ENCODE results near the gene TCF25.

Gene TCF25

GRCh38 chr16:89949121-89949742 is 75.8 kb downstream of the TCF25 start:
- DNase-seq: no peak

GRCh38 chr16:89949756-89950155 is 76.4 kb downstream of the TCF25 start:
- no peak for DNase-seq

DNA sequence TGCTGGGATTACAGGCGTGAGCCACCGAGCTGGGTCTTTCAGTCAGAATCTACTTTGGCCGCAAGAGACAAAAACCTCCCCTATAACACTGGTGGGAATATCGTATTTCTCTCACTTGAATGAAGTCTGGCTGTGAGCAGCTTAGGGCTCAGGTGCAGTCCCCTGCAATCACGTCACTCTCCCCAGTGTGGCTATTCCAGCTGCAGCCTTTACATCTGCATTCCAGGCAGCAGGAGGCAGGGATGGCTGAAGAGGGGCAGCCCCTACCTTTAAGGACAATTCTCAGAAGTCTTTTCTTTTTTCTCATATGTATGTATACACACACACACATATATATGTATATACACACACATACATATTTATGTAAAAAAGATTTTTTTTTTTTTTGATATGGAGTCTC is 78.1 kb downstream of the TCF25 start:
- no peak for DNase-seq

GRCh38 chr16:89952049-89952448 is 78.7 kb downstream of the TCF25 start:
- DNase-seq: no peak

GRCh38 chr16:89952551-89952950 is 79.2 kb downstream of the TCF25 start:
- DNase-seq: no peak

DNA sequence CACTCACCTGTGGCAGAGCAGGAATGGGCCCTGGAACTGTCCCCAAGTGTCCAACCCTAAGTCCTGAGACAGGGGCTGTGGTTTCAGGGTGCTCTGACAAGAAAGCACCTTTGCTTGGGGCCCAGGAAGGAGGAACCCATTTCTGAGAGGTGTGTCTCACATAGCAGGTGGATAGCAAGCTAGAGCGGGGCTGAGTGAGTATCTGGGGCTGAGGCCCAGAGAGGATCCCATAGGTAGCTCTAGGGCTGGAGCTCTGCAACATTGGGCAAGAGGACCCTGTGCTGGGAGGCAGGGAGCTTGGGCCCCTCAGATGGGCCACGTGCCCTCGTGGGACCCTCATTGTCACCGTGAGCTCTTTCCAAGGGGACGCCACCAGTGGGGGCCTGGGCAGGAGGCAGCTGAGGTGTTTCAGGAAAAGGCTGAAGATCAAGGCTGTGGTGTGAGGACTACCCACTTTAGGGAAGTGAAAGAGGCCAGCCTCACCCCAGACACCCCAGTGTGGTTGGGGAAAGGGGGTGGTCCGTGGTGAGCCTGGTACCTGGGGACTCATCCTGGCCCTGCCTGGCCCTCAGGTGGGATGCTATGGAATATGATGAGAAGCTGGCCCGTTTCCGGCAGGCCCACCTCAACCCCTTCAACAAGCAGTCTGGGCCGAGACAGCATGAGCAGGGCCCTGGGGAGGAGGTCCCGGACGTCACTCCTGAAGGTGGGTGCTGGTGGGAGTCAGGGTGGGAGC is 80.4 kb downstream of the TCF25 start:
- no peak for DNase-seq

DNA sequence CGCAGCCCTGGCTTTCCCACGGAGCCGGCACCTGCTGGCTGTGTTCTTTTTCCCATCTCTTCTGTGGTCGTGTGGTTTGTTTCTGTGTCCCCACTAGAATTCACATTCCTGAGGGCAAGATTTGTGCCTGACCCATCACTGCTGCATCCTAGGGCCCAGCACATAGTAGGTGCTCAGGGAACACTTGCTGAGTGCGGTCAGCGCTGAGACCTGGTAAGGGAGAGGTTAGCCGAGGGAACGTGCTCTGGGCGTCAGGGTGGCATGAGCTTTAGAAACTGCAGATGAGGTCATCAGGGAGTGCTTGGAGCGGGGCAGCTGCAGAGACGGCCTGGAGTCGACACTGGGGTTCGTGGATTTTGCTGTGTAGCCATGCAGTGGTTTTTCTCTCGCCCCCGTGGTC is 81.1 kb downstream of the TCF25 start:
- DNase-seq: no peak

DNA sequence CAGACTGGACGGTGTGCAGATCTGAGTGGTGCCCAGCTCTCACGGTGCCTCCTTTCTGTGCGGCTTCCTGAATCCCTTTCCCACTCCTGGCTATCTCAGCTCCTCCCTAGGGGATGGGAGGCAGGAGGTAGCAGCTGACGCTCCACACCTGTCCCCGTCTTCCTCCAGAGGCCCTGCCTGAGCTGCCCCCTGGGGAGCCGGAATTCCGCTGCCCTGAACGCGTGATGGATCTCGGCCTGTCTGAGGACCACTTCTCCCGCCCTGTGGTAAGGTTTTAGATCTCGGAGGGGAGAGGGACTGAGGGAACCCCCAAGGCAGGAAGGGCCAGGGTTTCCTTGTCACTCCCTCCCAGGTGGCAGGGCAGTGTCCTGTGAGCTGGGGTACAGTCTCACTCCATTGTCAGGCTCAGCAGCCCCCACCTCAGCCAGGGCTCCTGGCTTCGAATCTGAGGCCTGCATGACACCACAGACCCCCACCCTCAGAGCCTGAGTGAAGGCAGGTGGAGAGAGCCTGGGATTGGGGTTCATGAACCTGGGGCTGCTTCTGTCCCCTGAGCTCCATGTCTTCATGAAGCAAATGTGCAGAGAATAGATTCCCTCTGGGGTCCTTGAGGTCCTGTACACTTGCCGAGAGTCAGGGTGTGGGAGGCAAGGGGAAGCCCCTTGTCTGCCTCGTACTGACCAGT is 81.8 kb downstream of the TCF25 start:
- DNase-seq: no peak

DNA sequence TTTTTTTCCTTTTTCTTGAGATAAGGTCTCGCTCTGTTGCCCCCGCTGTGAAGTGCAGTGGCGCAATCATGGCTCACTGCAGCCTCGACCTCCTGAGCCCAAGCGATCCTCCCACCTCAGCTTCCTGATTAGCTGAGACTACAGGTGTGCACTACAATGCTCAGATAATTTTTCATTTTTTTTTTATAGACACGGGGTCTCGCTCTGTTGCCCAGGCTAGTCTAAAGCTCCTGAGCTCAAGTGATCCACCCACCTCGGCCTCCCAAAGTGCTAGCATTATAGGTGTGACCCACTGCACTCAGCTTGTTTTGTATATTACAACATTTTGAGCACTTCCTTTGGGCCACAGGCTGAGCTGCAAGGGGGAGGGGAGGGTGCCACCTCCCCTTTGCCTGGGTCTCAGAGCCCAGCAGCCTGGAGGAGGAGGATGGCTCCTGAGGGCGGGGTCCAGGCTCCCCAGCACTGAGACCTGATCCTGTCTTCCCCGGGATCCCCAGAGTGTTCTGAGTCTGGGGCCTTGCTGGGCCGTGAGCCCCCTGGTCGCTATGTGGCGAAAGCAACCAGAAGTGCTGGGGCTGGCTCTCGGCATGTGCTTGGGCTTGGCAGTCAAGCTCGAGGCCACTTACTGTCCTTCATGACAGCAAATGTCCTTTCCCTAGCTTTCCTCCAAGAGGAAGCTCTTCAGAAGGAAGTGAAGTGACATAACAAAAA is 83.3 kb downstream of the TCF25 start:
- no peak for DNase-seq

DNA sequence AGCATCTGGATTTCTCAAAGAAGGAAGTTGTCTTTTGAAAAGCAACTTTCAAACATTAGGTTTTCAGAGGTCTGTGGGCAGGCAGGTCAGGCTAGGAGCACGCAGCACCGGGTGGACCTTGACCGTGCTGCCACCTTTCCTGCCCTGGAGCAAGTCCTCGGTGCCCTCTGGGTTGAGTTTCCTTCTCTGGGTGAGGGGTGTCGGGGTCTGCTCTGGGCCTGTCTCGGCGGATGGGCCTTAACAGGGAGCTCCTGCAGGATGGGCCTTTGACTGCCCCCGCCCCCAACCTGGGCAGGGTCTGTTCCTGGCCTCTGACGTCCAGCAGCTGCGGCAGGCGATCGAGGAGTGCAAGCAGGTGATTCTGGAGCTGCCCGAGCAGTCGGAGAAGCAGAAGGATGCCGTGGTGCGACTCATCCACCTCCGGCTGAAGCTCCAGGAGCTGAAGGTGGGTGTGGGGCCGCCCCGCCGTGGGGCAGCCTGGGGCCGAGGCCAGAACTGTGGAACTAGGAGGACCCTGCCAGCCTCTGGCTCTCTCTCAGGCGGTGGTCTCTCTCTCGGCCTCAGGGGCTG is 83.9 kb downstream of the TCF25 start:
- no peak for DNase-seq

- DNase-seq: no peak
These were observed 84.7 kb downstream of the TCF25 start for GRCh38 chr16:89958068-89958467.

DNA sequence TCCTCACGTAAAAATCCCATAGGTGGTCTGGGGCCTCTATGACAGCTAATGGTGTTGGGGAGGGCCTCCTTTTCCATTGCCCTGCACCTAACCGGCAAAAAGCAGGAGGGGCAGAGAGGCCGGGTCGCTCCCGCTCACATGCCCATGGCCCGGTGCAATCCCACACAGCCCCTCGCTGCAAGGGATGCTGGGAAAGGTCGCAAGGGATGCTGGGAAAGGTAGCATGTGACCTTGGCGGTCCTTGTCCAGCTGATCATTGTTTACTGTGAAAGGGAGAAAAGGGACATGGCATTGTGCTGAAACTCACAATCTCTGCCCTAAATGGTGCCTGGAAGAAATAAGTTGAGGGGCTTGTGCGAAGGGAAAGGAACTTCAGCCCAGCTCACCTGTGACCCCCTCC is 85.2 kb downstream of the TCF25 start:
- no peak for DNase-seq

DNA sequence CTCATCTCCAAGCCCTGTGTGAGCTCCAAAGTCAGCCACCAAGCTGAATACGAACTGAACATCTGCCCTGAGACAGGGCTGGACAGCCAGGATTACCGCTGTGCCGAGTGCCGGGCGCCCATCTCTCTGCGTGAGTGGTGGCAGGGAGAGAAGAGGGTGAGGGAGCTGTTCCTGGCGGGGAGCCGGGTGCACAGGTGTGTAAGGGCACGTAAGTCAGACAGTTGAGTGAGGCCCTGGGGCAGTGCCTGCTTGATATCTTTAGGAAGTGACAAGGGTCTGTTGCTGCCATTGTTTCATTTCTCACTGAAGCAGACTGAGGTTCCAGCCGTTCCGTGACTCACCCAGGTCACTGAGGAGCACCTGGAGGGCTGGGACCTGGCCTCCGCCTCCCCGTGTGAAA is 87.6 kb downstream of the TCF25 start:
- no peak for DNase-seq
